SU-DHL-6 (cell line): ENCODE data around the gene ACOT8.

Source experiments
- H2AFZ ChIP-seq: fragments of 200-600 bp; sonication (generic); 2 replicates; pipeline ENCODE4 v1.6.1; 2014; ENCODE audit warnings: low read depth, mild to moderate bottlenecking, moderate library complexity, mixed read lengths, antibody characterized with exemption, low read length; ENCODE audit not compliant: severe bottlenecking
- H3F3A ChIP-seq: fragments of 200-600 bp; shearing (Covaris generic); 2 replicates; pipeline ENCODE4 v1.6.0; 2016; ENCODE audit warnings: antibody characterized with exemption, mild to moderate bottlenecking; ENCODE audit not compliant: insufficient read depth
- H3K27ac ChIP-seq: fragments of 200-600 bp; sonication (generic); 2 replicates; pipeline ENCODE4 v1.5.1; 2016; ENCODE audit warnings: low read depth, mild to moderate bottlenecking, low read length, moderate library complexity, mixed read lengths
- H3K27me3 ChIP-seq: fragments of 200-600 bp; sonication (generic), shearing (Covaris generic); 2 replicates; pipeline ENCODE4 v1.6.0; 2014; ENCODE audit warnings: mild to moderate bottlenecking, low read length
- H3K36me3 ChIP-seq: fragments of 200-600 bp; sonication (generic); 2 replicates; pipeline ENCODE4 v1.6.1; 2014; ENCODE audit warnings: mild to moderate bottlenecking, low read length, mixed read lengths
- H3K4me2 ChIP-seq: fragments of 300-600, 200-600 bp; shearing (Covaris generic), sonication (generic); 2 replicates; pipeline ENCODE4 v1.6.0; 2014; ENCODE audit warnings: low read length, low read depth, mild to moderate bottlenecking; ENCODE audit not compliant: poor library complexity, severe bottlenecking
- H3K4me3 ChIP-seq: fragments of 200-600 bp; sonication (generic); 2 replicates; pipeline ENCODE4 v1.5.1; 2014; ENCODE audit warnings: antibody characterized with exemption, low read length, mild to moderate bottlenecking, mixed read lengths; ENCODE audit not compliant: insufficient read depth, poor library complexity, severe bottlenecking
- H3K79me2 ChIP-seq: fragments of 200-600 bp; sonication (generic); 2 replicates; pipeline ENCODE4 v1.6.1; 2014; ENCODE audit warnings: mild to moderate bottlenecking, low read length, moderate library complexity; ENCODE audit not compliant: insufficient read depth
- H3K9ac ChIP-seq: fragments of 200-600 bp; sonication (generic); 2 replicates; pipeline ENCODE4 v1.7.0; 2014; ENCODE audit warnings: mild to moderate bottlenecking, low read length
- H3K9me2 ChIP-seq: fragments of 200-600 bp; sonication (generic); replicated peaks from 2 replicates; pipeline ENCODE4 v1.6.1; 2014; ENCODE audit warnings: low read length; ENCODE audit not compliant: insufficient read depth
- H3K9me3 ChIP-seq: fragments of 200-600 bp; sonication (generic); 2 replicates; pipeline ENCODE4 v1.6.1; 2014; ENCODE audit warnings: low read length, mixed read lengths; ENCODE audit not compliant: insufficient read depth
- H4K20me1 ChIP-seq: fragments of 200-600 bp; sonication (generic); 2 replicates; pipeline ENCODE4 v1.6.1; 2014; ENCODE audit warnings: low read depth, mild to moderate bottlenecking, antibody characterized with exemption, low read length, moderate library complexity, mixed read lengths
- EZH2phosphoT487 ChIP-seq: fragments of 200-600 bp; sonication (generic), shearing (Covaris generic); conservative IDR thresholded peaks from 2 replicates; pipeline ENCODE4 v1.6.1; 2018; ENCODE audit warnings: mild to moderate bottlenecking, antibody characterized with exemption, low read length, moderate library complexity, mixed read lengths
- TF ChIP-seq, protein P1 (sequence below): fragments of 200-600 bp; sonication (generic); IDR thresholded peaks from one replicate; pipeline ENCODE4 v1.5.1; 2017; ENCODE audit warnings: antibody characterized with exemption, mild to moderate bottlenecking, low read length, moderate library complexity; ENCODE audit not compliant: insufficient read depth, poor library complexity, severe bottlenecking

ACOT8 gene

DNA sequence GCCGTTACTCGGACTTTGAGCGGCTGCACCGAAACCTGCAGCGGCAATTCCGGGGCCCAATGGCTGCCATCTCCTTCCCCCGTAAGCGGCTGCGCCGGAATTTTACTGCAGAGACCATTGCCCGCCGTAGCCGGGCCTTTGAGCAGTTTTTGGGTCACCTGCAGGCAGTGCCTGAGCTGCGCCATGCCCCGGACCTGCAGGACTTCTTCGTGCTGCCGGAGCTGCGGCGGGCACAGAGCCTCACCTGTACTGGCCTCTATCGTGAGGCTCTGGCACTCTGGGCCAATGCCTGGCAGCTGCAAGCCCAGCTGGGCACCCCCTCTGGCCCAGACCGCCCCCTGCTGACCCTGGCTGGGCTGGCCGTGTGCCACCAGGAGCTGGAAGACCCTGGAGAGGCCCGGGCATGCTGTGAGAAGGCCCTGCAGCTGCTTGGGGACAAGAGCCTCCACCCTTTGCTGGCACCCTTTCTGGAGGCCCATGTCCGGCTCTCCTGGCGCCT lies 16.4 kb downstream of the ACOT8 start:
- Histone ChIP-seq H3K27ac (no peak overlapping the region), H3K9me3 (no peaks in the 10 kb centered on the region), H3K4me3 (no peak overlapping the region), H3K27me3 (no peaks in the 10 kb centered on the region), H3K9me2 (no peaks in the 10 kb centered on the region), H3F3A (no peaks in the 10 kb centered on the region), H3K36me3 (no peaks in the 10 kb centered on the region), H3K4me2 (no peak overlapping the region), H3K9ac (no peak overlapping the region), H3K79me2 (no peaks in the 10 kb centered on the region), H2AFZ (no peak overlapping the region), H4K20me1 (no peaks in the 10 kb centered on the region)
- no peak for TF ChIP-seq EZH2phosphoT487
- TF ChIP-seq, protein P1, sequence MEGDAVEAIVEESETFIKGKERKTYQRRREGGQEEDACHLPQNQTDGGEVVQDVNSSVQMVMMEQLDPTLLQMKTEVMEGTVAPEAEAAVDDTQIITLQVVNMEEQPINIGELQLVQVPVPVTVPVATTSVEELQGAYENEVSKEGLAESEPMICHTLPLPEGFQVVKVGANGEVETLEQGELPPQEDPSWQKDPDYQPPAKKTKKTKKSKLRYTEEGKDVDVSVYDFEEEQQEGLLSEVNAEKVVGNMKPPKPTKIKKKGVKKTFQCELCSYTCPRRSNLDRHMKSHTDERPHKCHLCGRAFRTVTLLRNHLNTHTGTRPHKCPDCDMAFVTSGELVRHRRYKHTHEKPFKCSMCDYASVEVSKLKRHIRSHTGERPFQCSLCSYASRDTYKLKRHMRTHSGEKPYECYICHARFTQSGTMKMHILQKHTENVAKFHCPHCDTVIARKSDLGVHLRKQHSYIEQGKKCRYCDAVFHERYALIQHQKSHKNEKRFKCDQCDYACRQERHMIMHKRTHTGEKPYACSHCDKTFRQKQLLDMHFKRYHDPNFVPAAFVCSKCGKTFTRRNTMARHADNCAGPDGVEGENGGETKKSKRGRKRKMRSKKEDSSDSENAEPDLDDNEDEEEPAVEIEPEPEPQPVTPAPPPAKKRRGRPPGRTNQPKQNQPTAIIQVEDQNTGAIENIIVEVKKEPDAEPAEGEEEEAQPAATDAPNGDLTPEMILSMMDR, result no peak

DNA sequence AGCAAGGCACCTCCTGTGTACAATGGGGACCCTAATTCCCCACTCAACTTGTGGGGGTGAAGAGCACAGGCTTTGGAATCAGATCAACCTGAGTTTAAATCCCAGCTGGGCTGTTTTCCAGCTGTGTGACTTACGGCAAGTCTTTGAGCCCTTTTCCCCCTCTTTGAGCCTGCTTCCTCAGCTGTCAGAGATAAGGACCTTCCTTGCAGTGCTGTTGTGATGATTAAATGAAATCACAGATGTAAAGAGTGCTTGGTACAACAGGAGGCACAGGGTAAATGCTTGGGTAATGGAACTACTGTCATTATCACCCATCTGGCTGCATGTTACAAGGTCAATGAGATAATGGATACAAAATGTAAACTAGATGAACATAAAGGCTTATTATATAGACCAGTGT lies 20.4 kb downstream of the ACOT8 start:
- Histone ChIP-seq H3F3A (no peaks in the 10 kb centered on the region), H3K9me3 (no peaks in the 10 kb centered on the region), H3K9ac (no peak overlapping the region), H3K79me2 (no peaks in the 10 kb centered on the region), H3K27me3 (no peaks in the 10 kb centered on the region), H2AFZ (no peak overlapping the region), H3K9me2 (no peaks in the 10 kb centered on the region), H3K4me3 (no peak overlapping the region), H4K20me1 (no peaks in the 10 kb centered on the region), H3K36me3 (no peaks in the 10 kb centered on the region), H3K27ac (no peak overlapping the region), H3K4me2 (no peak overlapping the region)
- no peak for TF ChIP-seq EZH2phosphoT487
- TF ChIP-seq, protein P1, result no peak

DNA sequence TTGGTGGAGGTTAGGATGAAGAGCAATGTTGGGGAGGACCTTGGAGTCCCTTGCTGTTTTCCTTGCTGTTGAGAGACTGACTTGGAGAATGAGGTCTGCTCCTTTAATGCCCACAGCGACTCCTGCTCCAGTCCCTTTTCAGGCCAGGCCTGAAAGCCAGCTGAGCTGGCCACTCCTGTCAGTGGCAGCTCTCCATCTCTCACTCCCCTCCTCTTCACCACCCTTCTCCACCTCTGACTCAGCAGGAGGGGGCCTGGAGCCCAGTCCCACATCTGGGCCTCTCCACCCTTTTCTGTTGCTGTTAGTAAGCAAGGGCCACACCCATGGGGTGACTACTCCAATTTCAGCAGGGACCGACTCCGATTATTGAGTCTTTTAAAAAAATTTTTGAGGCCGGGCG lies 21.4 kb downstream of the ACOT8 start:
- Histone ChIP-seq H3K4me3 (no peak overlapping the region), H3K36me3 (no peaks in the 10 kb centered on the region), H3K9ac (no peak overlapping the region), H3K9me3 (no peaks in the 10 kb centered on the region), H4K20me1 (no peaks in the 10 kb centered on the region), H2AFZ (no peak overlapping the region), H3F3A (no peaks in the 10 kb centered on the region), H3K27me3 (no peaks in the 10 kb centered on the region), H3K27ac (no peak overlapping the region), H3K79me2 (no peaks in the 10 kb centered on the region), H3K4me2 (no peak overlapping the region), H3K9me2 (no peaks in the 10 kb centered on the region)
- no peak for TF ChIP-seq EZH2phosphoT487

GRCh38 chr20:45835329-45835765 lies 21.8 kb downstream of the ACOT8 start:
- Histone ChIP-seq H3K4me3 (no peak overlapping the region), H4K20me1 (no peaks in the 10 kb centered on the region), H3F3A (no peaks in the 10 kb centered on the region), H3K9me2 (no peaks in the 10 kb centered on the region), H3K9ac (no peak overlapping the region), H3K79me2 (no peaks in the 10 kb centered on the region), H3K9me3 (no peaks in the 10 kb centered on the region), H3K36me3 (no peaks in the 10 kb centered on the region), H3K4me2 (no peak overlapping the region), H3K27ac (no peak overlapping the region), H3K27me3 (no peaks in the 10 kb centered on the region), H2AFZ (no peak overlapping the region)
- no peak for TF ChIP-seq EZH2phosphoT487
- TF ChIP-seq, protein P1, result no peak
